Occipital lobe (tissue), 3 donors: ENCODE results near the gene C19orf33. TPM values are rescaled to one million over a fixed set of nuclear protein-coding genes. Genes with fewer than 3 reads are reported as not detected.
"Not testable (repeated sequence)": the region's sequence is repeated elsewhere in the genome, so short reads cannot be mapped to it uniquely, and the experiment has no call there.

Experiments used
- DNase-seq: peaks from one replicate; lab custom pipeline; 2025; lab: John Stamatoyannopoulos, UW
- small RNA-seq: library from RNA; depleted of rRNA; stranded (forward); fragments of <200 nt; gene quantifications from one replicate; pipeline ENCODE3, GENCODE V24; 2014
- total RNA-seq: library from RNA; depleted of rRNA; stranded (reverse); fragments of >200 nt; gene quantifications from one replicate; pipeline ENCODE4 v1.2.3, GENCODE V29; 2014

Gene C19orf33
- total RNA-seq, 1 donor from 2014 or later = not detected

DNA sequence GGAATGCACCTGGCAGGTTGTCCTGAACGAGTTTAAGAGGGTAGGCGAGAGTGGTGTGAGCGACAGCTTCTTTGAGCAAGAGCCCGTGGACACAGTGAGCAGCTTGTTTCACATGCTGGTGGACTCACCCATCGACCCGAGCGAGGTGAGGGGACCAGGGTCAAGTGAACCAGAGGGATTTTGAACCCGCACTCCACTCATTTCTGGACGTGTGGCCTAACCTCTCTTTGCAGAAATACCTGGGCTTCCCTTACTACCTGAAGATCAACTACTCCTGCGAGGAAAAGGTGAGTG lies 33.3 kb downstream of the C19orf33 start:
- no peak for DNase-seq

GRCh38 chr19:38339011-38339410 lies 35.0 kb downstream of the C19orf33 start:
- not testable (repeated sequence) for DNase-seq

DNA sequence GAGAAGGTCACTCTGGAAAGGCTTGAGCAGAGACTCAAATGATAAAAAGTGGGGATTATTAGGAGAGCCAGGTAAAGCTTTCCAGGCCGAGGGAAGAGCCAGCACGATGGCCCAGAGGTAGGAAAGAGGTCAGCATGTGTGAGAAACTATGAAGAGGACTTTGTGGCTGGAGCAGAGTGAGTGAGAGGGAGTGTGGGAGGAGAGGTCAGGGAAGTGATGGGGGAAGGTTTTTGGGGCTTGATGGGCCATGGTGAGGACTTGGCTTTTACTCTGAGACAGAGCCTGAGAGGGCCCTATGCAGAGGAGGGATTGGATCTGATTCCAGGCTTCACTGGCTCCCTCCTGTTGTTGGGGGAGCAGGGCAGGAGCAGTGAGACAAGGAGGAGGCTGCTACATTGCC lies 36.9 kb downstream of the C19orf33 start:
- no peak for DNase-seq

- no peak for DNase-seq
Observed at GRCh38 chr19:38346837-38347236, 42.8 kb downstream of the C19orf33 start.

DNA sequence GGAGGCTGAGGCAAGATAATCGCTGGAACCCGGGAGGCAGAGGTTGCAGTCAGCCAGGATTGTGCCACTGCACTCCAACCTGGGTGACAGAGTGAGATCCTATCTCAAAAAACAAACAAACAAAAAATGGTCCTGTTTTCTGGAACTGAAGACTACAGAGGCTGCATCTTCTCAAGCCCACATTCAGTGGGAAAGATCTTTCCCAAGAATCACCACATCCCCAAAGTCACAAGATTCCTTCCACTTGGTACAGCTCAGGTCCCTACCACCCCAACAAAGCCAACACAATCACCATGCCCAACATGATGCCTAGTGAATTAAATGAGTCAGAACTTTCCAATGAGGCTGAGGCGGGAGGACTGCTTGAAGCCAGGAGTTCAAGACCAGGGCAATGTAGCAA lies 46.8 kb downstream of the C19orf33 start:
- no peak for DNase-seq

- no peak for DNase-seq
Observed at GRCh38 chr19:38351865-38352395, 47.9 kb downstream of the C19orf33 start.

- DNase-seq = no peak
Observed at GRCh38 chr19:38352611-38353010, 48.6 kb downstream of the C19orf33 start.

Small RNA genes within 50 kb of the gene (small RNA-seq; reads per million reads assigned to genes)
- gene RF00019 = not detected

Other genes with a start within 250 kb of the C19orf33 start
- gene DPF1, start 80.0 kb upstream of the C19orf33 start, total RNA-seq = 37.4 TPM
- gene PPP1R14A, start 47.9 kb upstream of the C19orf33 start, total RNA-seq = 0.78 TPM
- gene SPINT2, start 39.7 kb upstream of the C19orf33 start, total RNA-seq = 73.9 TPM
- gene YIF1B, start 11.7 kb downstream of the C19orf33 start, total RNA-seq = 41.8 TPM
- 0.31 TPM for gene KCNK6, start 15.6 kb downstream of the C19orf33 start, total RNA-seq
- 10.5 TPM for gene CATSPERG, start 31.6 kb downstream of the C19orf33 start, total RNA-seq
- 102 TPM for gene PSMD8, start 70.3 kb downstream of the C19orf33 start, total RNA-seq
- gene GGN, start 83.8 kb downstream of the C19orf33 start, total RNA-seq = 0.62 TPM
- 1.4 TPM for gene SPRED3, start 84.4 kb downstream of the C19orf33 start, total RNA-seq
- gene FAM98C, start 98.8 kb downstream of the C19orf33 start, total RNA-seq = 8.0 TPM
- gene RASGRP4, start 122.0 kb downstream of the C19orf33 start, total RNA-seq = 0.16 TPM
- gene RYR1, start 129.4 kb downstream of the C19orf33 start, total RNA-seq = 4.5 TPM